KG1 (cell line): ENCODE results near the gene B3GNT2.
"Not testable (repeated sequence)": the region's sequence is repeated elsewhere in the genome, so short reads cannot be mapped to it uniquely, and the experiment has no call there.

ENCODE experiments used
- DNase-seq: peaks from one replicate; lab custom pipeline; 2025; lab: John Stamatoyannopoulos, UW

The B3GNT2 gene

DNA sequence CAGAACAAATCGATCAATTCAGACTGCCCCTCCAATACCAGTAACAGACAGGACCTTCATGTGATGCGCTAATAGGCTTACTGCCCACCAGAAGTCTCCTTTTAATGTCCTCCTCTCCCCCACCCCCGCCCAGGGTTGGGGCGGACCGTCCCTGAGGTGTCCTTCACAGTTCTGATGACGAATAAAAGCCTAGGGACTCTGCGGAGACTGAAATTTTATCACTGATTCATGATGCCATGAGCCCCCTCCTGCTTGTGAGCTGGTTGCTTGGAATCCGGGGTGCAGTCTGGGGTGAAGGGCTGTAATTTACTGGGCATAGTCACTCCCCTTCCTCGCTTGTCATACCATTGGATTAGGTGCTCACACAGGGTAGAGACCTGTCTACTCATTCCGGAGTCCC, 42.3 kb downstream of the B3GNT2 start:
- DNase-seq: no peak

- no peak for DNase-seq
Observed at GRCh38 chr2:62240546-62240945, 44.6 kb downstream of the B3GNT2 start.

DNA sequence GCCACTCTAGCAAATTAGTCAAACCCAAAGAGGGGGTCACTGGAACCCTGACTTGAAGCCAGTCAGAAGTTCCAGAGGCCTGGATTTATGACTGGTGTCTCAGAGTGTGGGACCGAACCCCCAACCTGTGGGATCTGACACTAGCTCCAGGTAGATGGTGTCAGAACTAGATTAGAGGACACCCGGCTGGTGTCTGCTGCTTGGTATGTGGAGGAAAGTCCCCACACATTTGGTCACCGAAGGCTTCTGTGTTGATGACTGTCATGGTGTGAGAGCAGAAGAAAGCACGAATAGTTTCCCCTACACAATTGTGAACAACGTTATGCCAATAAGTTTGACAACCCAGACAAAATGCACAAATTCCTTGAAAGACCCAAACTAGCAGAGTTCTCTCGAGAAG, 48.1 kb downstream of the B3GNT2 start:
- DNase-seq: no peak

DNA sequence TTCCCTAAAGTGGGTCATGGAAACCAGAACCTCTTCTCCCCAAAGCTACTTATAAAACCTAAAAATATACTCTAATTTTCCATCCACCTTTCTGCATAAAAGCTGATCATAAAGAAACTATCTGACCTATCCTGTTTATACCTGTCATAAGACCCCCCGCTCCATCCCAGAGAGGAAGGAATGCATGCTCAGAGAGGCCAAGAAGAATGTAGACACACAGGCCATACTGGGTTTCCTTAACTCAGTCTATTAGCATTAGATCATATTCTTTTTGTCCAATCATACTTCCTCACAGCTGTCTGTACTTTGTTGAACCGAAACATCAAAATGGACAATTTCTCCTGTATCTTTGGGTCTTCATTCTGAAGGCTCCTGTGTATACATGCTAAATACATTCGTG, 52.3 kb downstream of the B3GNT2 start:
- no peak for DNase-seq

- no peak for DNase-seq
Observed at GRCh38 chr2:62250239-62250638, 54.3 kb downstream of the B3GNT2 start.

- no peak for DNase-seq
Observed at GRCh38 chr2:62254424-62255266, 58.7 kb downstream of the B3GNT2 start.

GRCh38 chr2:62257466-62257865, 61.6 kb downstream of the B3GNT2 start:
- DNase-seq: no peak

GRCh38 chr2:62263076-62263715, 67.3 kb downstream of the B3GNT2 start:
- DNase-seq: no peak

- no peak for DNase-seq
Observed at GRCh38 chr2:62264186-62264585, 68.3 kb downstream of the B3GNT2 start.

GRCh38 chr2:62265106-62265505, 69.2 kb downstream of the B3GNT2 start:
- DNase-seq: no peak

GRCh38 chr2:62266433-62267038, 70.6 kb downstream of the B3GNT2 start:
- DNase-seq: no peak

DNA sequence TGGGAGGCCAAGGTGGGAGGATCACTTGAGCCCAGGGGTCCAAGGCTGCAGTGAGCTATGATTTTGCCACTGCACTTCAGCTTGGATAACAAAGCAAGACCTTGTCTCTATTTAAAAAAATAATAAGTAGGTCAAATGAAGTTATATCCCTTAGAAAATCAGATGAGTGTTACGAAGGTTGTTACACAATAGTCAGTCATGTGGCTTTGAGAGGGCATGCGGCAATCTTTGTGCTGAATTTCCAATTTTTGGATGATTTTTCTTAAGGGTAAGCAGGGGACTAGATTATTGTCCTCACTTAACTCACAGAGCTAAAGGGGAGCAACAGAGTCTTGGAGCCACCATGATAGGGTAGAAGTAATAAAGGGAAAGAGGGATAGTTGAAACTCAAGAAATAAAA, 71.8 kb downstream of the B3GNT2 start:
- no peak for DNase-seq

GRCh38 chr2:62268681-62269188, 72.8 kb downstream of the B3GNT2 start:
- not testable (repeated sequence) for DNase-seq

- no peak for DNase-seq
Observed at GRCh38 chr2:62270728-62271127, 74.8 kb downstream of the B3GNT2 start.
